ENCODE results near the gene EFCAB6.
A peak's percentile ranks its signal among the peaks of the same experiment; 100 is the strongest.

The EFCAB6 gene

GRCh38 chr22:43515902-43516301 lies 296.2 kb downstream of the EFCAB6 start:
- peak; percentile 6 for TF ChIP-seq CTCF (IDR thresholded peaks at IDR 0.05; ENCODE audit: extremely low read depth, insufficient read depth, missing control alignments)
- DNase-seq (ENCODE audit: low spot score): no peak
- in situ Hi-C loops (cut with MboI; ENCODE audit: low pct_unique_long_range_greater_than_20kb, low sequenced_read_pairs, unreplicated experiment): no loop called here

- DNase-seq (ENCODE audit: low spot score): no peak
- in situ Hi-C loops (cut with MboI; ENCODE audit: low pct_unique_long_range_greater_than_20kb, low sequenced_read_pairs, unreplicated experiment): no loop called here
- TF ChIP-seq CTCF (IDR thresholded peaks at IDR 0.05; ENCODE audit: extremely low read depth, insufficient read depth, missing control alignments): no peak
These were observed 296.7 kb downstream of the EFCAB6 start for GRCh38 chr22:43515411-43515810.

- TF ChIP-seq CTCF (IDR thresholded peaks at IDR 0.05; ENCODE audit: extremely low read depth, insufficient read depth, missing control alignments): no peak
- in situ Hi-C loops (cut with MboI; ENCODE audit: low pct_unique_long_range_greater_than_20kb, low sequenced_read_pairs, unreplicated experiment): no loop called here
- DNase-seq (ENCODE audit: low spot score): no peak
These were observed 297.5 kb downstream of the EFCAB6 start for GRCh38 chr22:43514476-43515157.

GRCh38 chr22:43512279-43512678 lies 299.8 kb downstream of the EFCAB6 start:
- DNase-seq (ENCODE audit: low spot score): no peak
- in situ Hi-C loops (cut with MboI; ENCODE audit: low pct_unique_long_range_greater_than_20kb, low sequenced_read_pairs, unreplicated experiment): no loop called here
- no peak for TF ChIP-seq CTCF (IDR thresholded peaks at IDR 0.05; ENCODE audit: extremely low read depth, insufficient read depth, missing control alignments)

- in situ Hi-C loops (cut with MboI; ENCODE audit: low pct_unique_long_range_greater_than_20kb, low sequenced_read_pairs, unreplicated experiment): no loop called here
- no peak for DNase-seq (ENCODE audit: low spot score)
- TF ChIP-seq CTCF (IDR thresholded peaks at IDR 0.05; ENCODE audit: extremely low read depth, insufficient read depth, missing control alignments): no peak
These were observed 300.7 kb downstream of the EFCAB6 start for GRCh38 chr22:43511276-43511910.

GRCh38 chr22:43510281-43511070 lies 301.6 kb downstream of the EFCAB6 start:
- DNase-seq (ENCODE audit: low spot score): no peak
- TF ChIP-seq CTCF (IDR thresholded peaks at IDR 0.05; ENCODE audit: extremely low read depth, insufficient read depth, missing control alignments): no peak
- in situ Hi-C loops (cut with MboI; ENCODE audit: low pct_unique_long_range_greater_than_20kb, low sequenced_read_pairs, unreplicated experiment): no loop called here
